MM.1S (cell line): ENCODE results near the gene ECHDC3.

Source experiments
- EZH2 ChIP-seq: fragments of 300-600 bp; sonication (generic); optimal IDR thresholded peaks from 2 replicates; pipeline ENCODE3; 2017; ENCODE audit warnings: low read depth, mild to moderate bottlenecking, antibody characterized with exemption, low read length, mixed read lengths
- TF ChIP-seq, protein P1 (sequence below): fragments of 300-600 bp; sonication (generic); IDR thresholded peaks from 2 replicates; pipeline ENCODE4 v1.5.1; 2016; ENCODE audit warnings: antibody characterized with exemption, low read length, mixed read lengths

DNA sequence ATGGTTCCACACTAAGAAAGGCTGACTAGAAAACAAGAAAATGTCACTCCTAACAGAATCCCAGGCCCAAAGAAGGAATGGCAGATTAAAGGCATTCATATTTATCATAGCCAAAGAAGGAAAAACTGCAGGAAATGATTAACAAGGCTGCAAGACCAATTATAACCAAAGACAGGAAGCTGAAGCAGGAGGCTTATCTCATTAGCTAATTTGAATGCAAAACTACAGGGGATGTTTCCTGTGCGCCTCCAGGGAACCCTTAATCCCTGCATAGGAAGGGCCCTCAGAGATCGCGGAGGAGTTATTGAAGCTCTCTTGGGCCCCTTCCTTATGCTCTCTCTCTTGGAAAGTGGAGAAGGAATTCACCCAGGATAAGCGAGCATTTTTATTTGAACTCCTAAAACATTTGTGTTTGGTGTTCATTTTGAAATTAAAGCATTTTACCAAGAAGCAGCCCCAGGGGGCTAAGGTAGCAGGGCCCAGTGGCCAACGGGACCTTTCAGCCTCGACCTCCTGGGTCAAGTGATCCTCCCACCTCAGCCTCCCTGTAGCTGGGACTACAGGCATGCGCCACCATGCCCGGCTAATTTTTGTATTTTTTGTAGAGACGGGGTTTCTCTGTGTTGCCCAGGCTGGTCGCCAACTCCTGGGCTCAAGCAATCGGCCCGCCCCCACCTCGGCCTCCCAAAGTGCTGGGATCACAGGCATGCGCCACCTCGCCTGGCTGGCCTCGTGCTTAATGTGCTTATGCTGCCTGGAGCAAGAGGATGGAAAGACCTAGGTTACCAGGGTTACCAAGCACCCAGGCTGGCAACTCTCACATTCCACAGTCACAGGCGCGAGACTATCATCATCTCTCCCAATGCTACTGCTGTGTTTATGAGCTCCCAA lies 56.9 kb downstream of the ECHDC3 start:
- TF ChIP-seq, protein P1, sequence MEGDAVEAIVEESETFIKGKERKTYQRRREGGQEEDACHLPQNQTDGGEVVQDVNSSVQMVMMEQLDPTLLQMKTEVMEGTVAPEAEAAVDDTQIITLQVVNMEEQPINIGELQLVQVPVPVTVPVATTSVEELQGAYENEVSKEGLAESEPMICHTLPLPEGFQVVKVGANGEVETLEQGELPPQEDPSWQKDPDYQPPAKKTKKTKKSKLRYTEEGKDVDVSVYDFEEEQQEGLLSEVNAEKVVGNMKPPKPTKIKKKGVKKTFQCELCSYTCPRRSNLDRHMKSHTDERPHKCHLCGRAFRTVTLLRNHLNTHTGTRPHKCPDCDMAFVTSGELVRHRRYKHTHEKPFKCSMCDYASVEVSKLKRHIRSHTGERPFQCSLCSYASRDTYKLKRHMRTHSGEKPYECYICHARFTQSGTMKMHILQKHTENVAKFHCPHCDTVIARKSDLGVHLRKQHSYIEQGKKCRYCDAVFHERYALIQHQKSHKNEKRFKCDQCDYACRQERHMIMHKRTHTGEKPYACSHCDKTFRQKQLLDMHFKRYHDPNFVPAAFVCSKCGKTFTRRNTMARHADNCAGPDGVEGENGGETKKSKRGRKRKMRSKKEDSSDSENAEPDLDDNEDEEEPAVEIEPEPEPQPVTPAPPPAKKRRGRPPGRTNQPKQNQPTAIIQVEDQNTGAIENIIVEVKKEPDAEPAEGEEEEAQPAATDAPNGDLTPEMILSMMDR: no peak
- TF ChIP-seq EZH2: no peak
